NCI-H2227 treated with DMSO at 0.1 percent for 48 hours (cell line): ENCODE measurements around the gene GJA1.
A peak's percentile ranks its signal among the peaks of the same experiment; 100 is the strongest.
"Not testable (repeated sequence)": the region's sequence is repeated elsewhere in the genome, so short reads cannot be mapped to it uniquely, and the experiment has no call there.

Experiments used
- DNase-seq: peaks from one replicate; lab custom pipeline; 2025; lab: John Stamatoyannopoulos, UW

GJA1 gene

DNA sequence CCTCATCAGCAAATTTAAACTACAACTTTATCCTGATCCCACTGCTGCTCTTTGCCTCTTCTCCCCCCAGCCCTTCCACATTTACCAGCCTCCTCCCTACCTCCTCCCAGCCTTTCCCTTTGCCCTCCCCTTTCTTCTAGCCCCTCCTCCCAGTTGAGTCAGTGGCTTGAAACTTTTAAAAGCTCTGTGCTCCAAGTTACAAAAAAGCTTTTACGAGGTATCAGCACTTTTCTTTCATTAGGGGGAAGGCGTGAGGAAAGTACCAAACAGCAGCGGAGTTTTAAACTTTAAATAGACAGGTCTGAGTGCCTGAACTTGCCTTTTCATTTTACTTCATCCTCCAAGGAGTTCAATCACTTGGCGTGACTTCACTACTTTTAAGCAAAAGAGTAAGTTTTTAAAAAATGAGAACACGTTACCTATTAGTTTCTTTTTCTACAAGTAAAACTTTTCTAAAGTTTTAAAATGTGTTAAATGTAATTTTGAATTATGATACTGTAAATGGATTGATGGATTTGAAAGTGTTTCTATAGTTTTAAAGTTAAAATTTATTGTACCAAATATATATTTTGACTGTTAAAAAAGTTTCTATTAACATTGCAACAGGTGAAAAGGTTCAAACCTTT is at the start of gene GJA1:
Gene GJA1, plus strand, starts transcription at position 203 of the 626 bp plus-strand sequence. CDS start 11,202 bp downstream, outside the sequence.
- no peak for DNase-seq

DNA sequence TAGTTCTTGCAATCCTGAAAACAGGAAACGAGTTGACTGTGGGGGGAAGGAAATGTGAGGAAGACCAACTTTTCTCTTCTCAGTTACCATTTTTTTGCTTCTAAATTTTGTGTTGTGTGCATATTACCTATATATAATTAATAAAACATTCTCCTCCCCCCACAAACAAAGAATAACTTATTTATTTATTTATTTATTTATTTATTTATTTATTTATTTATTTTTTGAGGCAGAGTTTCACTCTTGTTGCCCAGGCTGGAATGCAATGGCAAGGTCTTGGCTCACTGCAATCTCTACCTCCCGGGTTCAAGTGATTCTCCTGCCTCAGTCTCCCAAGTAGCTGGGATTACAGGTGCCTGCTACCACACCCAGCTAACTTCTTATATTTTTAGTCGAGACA is 48.9 kb upstream of the GJA1 start:
- DNase-seq = not testable (repeated sequence)

DNA sequence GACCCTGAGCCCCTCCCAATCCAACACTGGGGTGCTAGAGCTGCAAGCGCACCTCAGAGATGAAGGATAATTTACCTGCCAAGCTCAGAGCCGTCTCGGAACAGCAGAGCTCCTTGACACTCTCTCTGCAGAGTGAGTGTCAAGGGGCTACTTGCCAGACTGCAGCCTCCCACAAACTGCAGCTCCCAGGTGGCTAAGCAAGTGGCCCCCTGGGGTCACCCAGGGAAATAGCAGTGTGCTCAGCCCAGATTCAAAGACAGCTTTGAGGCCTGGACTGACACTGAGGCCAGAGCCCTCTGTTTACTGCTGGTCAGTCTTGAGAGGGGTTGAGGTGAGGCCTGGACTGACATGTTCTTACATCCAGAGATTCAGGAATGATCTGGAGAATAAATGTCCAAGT is 46.0 kb upstream of the GJA1 start:
- no peak for DNase-seq

DNA sequence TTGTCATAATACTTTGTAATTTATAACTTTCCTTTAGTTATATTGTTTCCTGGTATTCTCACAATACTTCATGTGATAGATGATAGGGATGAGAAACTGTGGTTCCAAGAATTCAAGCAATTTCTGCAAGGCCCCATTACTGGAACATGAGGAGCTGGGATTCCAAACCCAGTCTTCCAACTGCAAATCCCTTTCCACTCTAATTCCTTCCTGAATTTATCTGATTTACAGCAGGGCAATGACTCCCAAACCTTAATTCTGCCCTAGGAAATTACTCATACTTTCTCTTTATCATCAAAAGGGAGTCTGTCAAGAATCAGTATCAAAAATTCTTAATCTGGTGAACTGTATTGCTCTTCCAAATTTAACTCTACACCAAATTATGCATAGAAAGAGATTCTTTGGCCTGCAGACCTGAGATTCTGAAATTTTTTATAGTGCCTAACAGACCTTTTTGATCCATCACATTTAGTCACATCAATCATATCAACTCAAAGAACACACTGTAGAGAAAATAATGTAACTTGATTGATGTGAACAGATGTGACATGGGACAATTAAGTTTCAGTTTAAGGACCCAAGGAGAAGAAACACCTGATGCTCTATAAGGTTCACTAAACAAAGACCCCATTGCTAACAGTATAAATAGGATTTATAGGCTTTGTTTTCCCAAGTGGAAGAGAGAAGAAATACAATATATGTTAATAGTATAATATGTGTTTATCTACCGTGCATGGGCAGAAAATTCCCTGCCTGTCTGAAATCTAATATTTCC is 41.5 kb upstream of the GJA1 start:
- no peak for DNase-seq

DNA sequence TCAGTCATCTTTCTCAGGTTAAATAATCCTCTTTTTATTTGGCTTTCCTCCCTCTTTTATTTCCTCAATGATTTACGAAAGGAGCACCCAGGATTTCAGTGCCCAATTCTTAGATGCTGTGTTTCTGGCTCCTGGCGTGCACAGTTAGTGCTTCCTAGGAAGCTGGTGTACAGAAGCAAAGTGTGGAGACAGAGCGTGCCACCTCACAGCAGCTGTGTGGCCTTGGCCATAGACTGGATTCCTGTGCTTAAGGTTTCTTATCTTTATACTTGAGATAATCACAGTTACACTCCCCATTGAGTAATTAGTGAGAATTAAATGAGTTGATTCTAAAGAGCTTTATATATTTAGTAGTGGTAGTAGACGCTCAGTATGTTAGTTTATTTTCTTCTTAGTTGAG is 39.7 kb upstream of the GJA1 start:
- no peak for DNase-seq

DNA sequence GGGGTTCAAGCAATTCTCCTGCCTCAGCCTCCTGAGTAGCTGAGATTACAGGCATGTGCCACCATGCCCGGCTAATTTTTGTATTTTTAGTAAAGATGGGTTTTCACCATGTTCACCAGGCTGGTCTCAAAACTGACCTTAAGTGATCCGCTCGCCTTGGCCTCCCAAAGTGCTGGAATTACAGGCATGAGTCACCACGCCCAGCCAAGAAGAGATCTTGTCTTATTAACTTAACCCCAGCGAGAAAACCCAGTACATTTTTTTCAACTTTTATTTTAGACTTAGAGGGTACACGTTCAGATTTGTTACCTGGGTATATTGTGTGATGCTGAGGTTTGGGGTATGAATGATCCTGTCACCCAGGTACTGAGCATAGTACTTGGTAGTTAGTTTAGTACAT is 38.3 kb upstream of the GJA1 start:
- DNase-seq = not testable (repeated sequence)

DNA sequence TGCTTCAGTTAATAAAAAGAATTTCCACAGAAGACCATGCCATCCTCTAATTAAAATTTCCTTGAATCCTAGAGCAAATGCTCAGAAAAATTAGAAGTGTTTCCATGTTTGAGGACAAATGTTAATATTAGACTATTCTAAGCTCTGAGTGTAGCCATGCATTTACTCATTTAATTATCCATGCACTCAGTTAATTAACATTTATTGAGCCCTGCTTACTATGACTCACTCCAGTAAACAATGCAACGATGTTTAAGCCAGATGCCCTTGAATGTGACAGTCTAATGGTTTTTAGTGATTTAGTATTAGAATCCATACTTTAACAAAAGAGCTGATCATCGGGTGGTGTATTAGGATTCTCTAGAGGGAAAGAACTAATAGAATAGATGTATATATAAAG is 37.3 kb upstream of the GJA1 start:
- no peak for DNase-seq

DNA sequence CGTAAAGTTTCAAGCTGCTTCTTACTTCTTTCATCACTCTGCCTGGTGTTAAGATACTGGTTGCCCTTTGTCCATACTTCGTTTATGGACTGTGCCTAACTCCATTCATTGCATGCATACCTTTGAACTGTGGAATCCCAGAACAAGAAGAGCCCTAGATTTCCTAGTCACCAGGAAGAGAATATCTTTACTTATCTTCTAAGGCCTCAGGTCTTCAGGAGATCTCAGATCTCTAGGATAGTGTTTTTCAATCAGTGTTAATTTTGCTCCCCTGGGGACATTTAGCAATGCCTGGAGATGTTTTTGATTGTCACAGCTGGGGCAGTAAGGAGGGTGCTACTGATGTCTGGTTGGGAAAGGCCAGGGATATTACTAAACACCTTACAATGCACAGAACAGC is 35.5 kb upstream of the GJA1 start:
- no peak for DNase-seq

DNA sequence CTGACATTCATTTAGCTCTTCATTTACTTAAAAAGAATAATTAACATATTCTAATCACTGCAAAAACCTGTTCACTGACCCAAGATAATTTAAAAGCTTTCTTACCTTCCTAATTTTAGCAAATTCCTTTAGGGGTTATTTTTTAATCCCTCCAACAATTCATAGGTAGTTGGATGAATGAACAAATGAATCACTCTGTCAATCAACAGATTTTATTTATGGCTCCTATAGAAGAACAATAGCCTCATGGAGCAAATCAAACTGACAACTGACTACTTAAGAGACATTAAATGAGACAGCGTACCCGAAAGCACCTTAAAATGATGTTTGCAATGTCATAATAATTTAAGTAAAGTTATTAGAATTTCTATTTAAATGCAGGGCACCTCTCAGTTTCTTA is 31.5 kb upstream of the GJA1 start:
- no peak for DNase-seq

DNA sequence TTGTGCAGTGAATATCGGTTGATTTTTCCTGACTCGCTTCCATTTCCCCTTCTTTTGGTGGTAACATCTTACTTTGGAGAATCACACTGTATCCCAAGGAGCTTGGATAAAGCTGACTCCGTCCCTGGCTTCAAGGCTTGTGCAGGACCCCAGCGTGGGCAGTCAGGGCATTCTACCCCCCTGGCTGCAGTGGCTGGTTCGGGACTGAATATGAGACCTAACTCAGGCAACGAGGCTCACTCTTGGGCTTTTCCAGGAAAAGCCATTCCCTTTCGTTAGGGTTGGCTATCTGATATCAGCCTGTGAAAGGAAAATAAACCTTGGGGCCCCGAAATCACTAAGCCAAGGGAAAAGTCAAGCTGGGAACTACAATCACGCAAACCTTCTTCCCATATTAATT is 30.1 kb upstream of the GJA1 start:
- DNase-seq = no peak

DNA sequence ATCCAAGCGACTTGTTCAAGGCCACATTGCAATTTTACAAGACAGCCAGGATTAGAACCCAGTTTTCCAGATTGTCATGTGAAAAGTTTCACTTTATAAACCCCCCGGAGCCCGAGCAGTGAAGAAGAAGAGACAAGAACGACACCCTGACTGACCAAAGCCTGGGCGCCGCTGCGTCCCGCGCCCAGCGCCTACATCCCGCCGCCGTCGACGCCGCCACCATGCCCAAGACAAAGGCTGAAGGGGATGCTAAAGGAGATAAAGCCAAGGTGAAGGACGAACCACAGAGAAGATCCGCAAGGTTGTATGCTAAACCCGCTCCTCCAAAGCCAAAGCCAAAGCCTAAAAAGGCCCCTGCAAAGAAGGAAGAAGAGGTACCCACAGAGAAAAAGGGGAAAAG is 27.1 kb upstream of the GJA1 start:
- no peak for DNase-seq

DNA sequence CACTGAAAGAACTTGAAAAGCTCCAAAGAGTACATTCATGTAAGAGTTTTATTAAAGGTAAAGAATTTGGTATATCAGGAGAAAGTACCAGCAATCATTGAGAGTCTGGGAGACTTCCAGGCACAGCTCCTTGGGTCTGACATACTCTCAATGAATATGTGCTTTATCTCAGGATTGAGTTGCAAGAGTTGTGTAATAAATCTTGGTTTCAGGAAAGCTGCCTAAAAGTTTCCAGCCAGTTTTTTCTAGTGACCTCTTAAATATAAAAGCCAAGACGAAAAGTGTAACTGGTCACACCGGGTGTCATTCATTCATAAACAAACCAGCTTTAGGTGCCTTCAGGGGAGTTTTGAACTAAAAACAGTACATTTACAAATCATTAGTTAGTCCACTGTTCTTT is 21.6 kb upstream of the GJA1 start:
- DNase-seq = no peak

DNA sequence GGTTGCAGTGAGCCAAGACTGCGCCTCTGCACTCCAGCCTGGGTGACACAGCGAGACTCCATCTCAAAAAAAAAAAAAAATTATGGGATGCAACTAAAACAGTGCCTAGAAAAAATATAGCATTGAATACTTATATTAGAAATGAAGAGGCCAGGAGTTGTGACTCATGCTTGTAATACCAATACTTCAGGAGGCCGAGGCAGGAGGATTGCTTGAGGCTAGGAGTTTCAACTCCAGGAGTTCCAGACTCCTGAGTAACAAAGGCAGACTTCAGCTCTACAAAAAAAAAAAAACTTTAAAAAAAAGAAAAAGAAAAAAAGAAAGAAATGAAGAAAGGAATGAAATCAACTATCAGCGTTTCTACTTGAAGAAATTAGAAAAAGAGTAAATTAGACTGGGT is 17.1 kb upstream of the GJA1 start:
- DNase-seq = no peak

DNA sequence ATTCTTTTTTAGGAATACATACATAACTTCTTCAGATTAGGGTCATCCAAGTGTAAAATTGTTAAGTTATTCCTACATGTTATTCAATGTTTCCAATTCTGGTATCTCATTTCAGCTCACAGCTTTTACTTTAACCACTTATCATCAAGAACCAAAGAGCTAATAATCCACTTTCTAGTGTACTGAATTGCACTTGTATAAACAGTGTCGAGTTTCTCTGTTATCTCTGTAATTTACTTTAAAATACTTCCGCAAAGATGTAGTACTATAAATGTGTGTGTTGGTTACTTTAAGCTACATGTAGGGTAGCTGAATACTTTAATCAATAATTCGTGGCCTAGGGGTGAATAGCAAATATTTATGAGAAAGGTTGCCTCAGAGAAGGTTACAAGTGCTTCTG is 8.8 kb upstream of the GJA1 start:
- DNase-seq = no peak

DNA sequence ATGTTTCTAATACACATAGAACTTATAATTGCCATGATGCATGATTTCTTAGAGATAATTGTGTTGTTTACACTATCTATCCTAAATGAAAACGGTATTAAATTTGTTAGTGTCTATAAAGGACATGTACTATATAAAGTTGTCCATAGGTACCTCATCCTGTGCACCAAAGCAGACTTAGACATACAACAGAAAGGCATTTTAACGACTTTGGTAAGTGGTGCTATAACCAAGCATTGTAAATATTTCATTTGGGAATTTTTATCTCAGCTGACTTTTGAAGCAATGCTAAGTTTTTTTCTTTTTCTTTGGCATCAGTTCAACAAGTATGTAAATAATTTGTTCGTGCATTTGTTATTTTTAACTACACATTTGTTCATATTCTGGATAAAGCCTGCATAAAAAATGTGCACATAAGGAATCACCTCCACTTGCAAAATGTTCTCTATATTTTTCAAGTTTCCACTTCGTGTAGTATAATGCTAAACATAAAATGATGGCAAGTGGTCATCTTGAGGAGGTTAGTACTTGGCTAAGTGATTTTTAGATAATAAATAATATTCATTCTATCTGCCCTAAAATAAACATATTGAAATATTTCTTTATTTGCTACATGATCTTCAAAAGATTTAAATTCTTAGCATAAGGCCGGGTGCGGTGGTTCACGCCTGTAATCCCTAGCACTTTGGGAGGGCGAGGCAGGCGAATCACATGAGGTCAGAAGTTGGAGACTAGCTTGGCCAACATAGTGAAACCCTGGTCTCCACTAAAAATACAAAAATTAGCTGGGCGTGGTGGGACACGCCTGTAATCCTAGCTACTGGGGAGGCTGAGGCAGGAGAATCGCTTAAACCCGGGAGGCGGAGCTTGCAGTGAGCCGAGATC is 6.3 kb upstream of the GJA1 start:
- DNase-seq = no peak

DNA sequence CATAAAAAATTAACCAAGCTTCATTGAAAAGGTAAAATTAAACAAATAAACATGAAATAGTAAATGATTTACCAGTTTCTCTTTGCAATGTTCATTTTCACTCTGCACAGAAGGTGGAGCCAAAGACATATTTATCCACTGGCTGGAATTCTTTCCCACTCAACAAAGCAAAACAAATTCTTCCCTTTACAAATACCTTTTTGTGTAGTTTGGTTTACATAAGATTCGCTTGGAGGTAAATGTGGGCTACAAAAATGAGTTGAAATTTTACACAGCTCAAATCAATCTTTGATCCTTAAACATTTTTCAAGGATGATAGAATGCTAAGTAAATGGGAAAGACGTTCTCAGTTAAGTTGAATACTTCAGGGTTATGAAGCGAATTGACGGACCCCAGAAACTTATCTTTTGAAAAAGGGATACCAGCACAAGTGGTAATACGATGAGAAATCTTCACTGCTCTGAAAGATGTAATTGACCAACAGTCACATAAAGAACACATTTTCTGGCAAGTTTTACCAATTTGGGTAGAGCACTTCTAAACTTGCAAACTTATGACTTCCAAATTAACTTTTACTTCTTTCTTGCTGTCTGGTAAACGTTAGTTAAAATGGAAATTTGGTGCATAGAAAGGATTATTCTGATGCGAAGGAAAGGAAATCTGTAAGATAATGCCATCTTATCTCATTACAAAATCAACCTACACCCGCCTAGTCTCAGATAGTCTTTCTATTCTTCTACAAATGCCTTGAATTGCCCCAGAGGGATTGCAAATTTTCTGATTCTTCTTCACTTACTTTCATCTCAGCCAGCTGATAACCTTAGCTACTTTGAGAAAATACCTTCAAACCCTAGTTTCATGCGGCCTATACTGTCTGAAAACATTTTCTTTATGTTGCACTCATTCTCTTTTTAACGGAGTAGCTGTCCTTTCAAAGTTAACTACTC is 4.7 kb upstream of the GJA1 start:
- DNase-seq = peak; percentile 34

DNA sequence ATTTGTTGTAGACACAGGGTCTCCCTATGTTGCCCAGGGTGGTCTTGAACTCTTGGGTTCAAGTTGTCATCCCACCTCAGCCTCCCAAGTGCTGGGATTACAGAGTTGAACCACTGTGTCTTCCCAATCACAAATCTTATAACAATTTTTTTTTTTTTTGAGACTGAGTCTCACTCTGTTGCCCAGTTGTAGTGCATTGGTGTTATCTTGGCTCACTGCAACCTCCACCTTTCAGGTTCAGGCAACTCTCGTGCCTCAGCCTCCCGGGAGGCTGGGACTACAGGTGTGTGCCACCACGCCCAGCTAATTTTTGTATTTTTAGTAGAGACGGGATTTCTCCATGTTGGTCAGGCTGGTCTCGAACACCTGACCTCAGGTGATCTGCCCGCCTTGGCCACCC is 3.7 kb upstream of the GJA1 start:
- DNase-seq = not testable (repeated sequence)

DNA sequence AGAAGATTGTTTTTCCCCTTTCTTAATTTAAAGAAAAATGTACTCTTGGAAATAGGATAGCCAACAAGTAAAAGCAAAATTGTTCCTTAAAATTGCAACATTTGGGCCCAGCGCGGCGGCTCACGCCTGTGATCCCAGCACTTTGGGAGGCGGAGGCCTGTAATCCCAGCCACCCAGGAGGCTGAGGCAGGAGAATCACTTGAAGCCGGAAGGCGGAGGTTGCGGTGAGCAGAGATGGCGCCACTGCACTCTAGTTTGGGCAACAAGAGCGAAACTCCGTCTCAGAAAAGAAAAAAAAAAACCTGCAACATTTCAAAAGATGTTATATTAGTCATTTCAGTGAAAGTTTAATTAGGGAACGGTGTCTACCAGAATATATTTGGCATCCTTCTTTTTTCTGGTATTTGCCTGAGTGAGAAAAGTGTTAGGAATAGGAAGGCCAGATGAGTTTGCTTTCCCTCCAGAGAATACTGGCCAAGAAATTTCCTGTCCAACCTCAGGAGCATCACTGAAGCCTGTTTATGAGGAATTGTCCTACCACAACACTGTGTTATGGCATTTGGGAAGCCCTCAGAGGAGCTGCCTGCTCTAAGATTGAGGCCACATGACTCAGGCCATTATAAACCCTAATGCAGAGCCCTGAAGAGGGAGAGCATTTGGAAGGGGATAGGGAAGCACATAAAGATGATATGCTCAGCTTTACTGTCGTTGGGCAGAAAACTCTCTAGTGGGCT is 1.2 kb upstream of the GJA1 start:
- no peak for DNase-seq

DNA sequence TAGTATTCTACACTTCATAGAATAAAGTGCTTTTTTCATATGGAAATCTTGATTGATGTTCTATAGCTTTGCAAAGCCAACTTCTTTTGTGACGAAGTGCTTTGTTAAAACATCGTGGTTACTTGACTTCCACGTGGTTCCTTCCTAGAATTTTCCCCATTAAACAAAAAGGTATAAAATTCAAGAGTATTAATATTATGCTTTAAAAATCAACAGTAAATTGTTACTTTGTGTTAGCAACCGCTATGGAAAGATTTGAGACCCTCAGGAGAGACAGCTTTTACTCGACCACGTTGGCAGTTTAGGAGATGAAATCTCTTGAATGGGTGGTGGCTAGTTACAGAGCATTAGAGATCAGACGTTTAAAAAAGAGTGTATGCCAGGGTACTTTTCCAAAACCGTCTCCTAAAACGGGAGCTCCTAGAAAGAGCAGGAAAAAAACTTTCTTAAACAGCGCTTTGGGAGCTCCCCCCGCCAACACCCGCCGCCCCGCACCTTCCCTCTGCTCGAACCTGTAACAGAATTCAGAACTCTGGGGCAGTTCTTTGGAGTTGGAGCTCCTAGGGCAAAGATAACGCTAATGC is 920 bp downstream of the GJA1 start:
- no peak for DNase-seq

DNA sequence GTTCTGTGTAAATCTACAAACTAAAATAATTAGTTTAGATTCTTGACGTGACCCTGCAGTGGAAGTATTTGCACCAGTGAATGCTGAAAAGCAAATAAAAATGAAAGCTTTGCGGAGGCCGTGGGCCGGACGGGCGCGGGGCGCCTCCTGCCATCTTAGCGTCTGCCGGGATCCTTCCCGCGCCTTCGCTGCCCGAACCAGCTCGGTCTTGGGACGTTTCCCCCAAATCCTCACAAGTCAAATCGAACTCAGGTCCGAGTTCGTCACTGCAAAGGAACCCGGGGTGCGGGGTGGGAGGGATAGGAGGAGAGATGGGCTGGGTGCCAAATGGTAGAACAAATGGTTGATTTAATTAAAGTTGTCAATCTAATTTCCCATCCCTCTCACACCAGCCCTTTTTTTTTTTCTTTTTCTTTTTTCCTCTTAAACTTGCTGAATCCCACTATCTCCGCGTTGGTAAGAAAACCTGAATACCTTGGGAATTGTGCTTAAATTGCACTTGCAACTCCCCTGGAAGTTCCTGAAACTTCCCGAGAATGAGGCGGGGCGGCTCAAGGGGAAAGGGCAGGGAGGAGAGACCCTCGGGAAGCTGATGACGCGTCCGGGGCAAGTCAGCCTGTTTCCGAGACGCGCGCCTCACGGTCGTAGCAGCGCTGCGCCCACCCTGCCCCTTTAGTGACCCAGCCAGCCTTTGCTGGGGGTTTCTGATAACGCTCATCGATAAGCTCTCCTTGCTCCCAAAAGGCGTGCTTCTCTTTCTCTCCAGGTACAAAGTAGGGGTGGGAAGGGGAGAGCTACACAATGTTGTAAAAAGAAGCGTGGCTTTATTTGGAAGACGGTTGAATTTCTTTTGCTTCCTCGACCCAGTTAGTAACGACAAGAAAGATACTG is 1.8 kb downstream of the GJA1 start:
- peak; percentile 30 for DNase-seq
